ENCODE data around the gene FBXL22.

- TF ChIP-seq, protein P1, sequence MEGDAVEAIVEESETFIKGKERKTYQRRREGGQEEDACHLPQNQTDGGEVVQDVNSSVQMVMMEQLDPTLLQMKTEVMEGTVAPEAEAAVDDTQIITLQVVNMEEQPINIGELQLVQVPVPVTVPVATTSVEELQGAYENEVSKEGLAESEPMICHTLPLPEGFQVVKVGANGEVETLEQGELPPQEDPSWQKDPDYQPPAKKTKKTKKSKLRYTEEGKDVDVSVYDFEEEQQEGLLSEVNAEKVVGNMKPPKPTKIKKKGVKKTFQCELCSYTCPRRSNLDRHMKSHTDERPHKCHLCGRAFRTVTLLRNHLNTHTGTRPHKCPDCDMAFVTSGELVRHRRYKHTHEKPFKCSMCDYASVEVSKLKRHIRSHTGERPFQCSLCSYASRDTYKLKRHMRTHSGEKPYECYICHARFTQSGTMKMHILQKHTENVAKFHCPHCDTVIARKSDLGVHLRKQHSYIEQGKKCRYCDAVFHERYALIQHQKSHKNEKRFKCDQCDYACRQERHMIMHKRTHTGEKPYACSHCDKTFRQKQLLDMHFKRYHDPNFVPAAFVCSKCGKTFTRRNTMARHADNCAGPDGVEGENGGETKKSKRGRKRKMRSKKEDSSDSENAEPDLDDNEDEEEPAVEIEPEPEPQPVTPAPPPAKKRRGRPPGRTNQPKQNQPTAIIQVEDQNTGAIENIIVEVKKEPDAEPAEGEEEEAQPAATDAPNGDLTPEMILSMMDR (IDR thresholded peaks at IDR 0.05; ENCODE audit: insufficient read depth, low read length, poor library complexity, severe bottlenecking): no peak
- TF ChIP-seq EZH2phosphoT487 (conservative IDR thresholded peaks at IDR 0.05; ENCODE audit: low read length): no peak
These were observed 43.0 kb downstream of the FBXL22 start for GRCh38 chr15:63640146-63640545.

Data from SU-DHL-6 (cell line).